HG02588 (cell line): ENCODE measurements around the gene SSH3.

ENCODE experiments used
- ATAC-seq: cut with Tn5 transposase; IDR thresholded peaks from one replicate; pipeline ENCODE4 v1.9.1; 2021; ENCODE audit warnings: mild to moderate bottlenecking, moderate library complexity; ENCODE audit not compliant: unreplicated experiment

The SSH3 gene

DNA sequence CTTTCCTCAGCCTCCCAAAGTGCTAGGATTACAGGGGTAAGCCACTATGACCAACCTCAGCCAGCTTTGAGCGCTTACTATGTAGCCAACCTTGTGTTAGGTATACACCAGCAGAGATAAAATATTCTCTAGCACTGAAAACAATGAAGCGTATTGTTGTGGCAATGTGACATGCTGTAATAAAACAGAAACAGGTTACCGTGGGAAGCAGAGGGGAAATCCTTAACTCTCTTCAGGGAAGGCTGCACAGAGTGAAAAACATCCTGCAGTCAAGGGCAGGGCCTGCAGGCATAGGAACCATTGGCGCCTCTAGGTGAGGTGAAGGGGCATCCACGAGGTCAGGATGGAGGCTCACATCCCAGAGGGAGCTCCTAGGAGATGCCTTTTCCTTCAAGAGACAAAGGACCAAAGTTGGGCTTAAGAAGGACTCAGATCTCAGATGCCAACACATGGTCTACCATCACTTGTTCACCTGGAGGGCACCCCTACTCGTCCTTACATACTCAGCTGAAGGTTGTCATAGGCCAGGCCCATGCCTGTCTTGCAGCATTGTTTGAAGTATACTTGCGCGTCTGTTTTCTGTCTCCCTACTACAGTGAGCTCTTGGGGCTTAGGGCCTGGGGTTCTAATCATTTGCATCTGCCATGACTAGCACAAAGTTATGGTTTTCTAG, 42.1 kb downstream of the SSH3 start:
- ATAC-seq, result no peak

DNA sequence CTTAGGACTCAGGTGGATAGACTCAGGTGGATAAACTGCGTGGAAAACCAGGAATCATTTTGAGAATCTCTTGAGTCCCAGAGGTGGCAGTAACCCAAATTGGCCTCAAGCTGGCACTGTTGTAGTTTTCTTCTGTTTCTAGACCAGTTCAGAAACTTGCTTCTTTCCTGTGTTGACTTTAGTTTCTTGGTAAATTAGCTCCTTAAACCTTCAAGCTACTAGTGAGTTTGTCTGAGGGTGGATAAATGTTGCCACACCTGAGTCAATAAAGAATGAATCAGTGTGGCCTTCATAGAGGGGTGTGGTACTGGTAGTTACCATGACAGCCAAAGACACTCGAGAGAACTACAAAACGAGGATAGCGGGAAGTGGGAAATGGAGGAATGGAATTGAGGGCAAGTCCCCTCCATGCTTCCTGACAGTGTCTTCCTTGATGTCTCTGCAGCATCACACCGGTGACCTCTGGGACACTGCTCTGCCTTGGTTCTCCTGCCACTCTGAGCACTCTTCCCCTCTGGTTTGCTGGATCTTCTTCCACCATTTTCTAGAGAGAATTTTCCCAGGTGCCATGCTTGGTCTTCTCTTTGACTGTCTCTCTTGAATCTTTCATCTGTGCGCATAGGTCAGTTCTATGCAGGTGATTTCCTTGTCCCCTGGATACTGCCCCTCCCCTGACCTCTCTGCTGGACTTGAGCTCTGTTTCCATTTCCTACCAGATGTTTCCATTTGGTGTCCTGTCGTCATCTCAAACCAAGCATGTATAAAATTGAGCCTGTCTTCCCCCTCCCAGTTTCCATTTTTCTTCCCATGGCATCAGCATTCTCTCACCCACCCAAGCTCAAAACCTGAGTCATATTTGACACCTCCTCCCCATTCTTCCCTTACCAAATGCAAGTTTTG, 42.8 kb downstream of the SSH3 start:
- no peak for ATAC-seq

DNA sequence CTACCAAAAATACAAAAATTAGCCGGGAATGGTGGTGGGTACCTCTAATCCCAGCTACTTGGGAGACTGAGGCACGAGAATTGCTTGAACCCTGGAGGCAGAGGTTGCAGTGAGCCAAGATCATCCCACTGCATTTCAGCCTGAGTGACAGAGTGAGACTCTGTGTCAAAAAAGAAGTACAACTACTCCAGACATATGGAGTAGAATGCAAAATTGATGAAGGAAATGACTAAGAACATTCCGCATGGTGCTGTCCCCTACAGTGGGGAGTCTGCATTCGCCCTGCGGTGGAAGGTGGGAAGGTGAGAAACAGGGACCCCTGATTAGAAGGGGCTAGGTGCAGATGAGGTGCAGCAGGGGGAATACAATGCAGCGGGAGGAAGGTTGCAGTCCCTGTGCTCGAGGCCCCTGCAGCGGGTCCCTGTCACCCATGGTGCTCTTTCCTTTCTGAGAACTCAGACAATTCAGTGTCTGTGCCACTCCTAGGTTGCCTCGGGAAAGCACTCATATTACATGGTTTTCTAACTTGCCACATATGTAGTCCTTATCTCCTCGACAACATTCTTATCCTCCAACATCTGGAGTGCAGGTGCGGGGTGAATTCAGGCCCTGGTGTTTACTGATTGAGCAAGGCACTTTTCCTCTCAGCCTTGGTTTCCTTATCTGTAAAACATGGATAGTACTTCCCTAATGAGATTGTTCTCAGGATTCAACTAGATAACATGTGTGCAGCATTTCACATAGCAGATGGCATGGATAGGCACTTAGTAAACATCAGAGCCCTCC, 44.8 kb downstream of the SSH3 start:
- ATAC-seq, result no peak

DNA sequence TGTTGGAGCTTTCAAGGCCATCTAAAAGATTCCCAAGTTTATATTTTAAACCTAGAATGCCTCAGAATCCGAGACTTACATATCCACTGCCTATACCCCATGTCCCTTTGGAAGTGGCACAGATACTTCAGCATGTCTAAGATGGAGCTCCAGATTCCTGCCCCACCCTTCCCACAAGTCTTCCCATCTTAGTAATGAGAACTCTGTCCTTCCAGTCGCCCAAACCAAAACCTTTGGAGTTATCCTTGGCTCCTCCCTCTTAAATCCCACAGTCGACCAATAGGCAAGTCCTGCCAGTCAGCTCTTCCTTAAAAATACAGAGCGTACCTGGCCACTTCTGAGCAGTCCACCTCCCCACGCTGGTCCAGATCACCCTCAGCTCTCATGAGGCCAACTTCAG, 45.7 kb downstream of the SSH3 start:
- ATAC-seq, result no peak

DNA sequence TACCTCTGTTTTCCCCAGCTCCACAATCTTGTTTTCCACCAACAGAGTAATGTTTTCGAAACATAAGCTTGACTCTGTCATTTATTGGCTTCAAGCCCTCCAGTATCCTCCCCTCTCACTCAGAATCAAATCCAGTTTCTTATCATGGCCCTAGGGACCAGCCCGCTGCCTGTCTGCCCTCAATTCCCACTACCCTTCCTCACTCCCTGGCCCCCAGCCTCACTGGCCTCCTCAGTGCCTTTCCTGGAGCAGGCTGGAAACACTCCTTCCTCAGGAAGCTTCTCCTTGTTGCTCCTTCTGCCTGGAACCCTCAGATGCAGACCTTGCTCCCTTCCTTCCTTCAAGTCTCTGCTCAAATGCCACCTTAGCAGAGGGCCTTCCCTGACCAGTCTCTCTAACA, 46.1 kb downstream of the SSH3 start:
- ATAC-seq, result no peak

DNA sequence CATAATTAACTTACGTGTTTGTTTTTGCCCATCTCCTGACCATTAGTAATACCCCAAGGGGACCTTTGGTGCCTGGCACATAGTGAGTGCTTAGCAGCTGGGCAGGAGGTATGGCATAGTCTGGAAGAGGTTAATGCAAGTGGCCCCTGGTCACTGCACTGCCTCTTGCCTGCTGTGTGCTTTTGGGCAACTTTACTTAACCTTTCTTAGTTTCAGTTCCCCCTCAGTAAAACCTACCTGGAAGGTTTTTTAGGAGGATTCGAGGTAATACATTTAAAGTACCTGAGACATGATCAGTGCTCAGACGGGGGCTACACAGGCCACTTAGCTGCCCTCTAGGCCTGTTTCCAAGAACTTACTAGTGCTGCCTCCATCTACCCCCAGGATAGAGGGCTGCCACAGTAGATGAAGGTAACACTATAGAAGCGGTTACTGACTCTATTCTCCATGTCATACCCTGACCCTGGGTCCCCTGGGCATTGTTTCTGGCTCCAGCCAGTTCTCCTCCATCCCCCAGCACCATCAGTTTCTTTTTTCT, 46.7 kb downstream of the SSH3 start:
- ATAC-seq, result no peak

DNA sequence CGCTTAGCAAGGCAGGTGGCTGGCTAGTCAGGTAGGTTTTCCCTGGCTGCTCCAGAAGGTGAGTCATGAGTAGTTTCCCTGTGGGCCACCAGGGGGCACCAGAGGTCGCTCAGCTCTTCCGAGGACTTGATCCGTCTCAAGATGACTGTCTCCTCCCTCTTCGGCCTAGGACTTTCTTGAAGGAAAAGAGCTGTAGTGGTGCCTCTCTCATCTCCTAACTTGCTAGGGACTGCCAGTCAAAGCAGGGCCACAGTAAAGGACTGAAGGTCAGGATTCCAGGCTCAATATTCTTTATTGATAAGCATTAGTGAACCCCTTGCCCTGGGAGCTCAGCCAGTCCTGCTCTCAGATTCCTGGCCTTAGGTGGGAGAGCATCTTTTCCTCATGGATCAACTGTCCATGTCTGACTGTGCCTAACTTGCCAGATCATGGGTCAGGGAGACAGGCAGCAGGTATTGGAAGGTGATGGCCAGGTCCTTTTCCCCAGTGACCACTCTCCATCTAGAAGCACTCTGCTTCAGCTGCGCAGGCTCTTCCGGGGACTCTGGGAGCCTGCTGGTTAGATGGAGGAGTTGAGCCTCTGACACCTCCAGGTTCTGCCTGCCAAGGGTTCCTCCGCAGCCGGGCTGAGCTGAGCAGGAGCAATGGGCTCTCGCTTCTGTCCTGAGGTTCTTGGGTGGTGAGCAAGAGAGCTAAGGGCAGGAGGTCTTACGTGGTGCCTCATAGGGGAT, 48.1 kb downstream of the SSH3 start:
- no peak for ATAC-seq

DNA sequence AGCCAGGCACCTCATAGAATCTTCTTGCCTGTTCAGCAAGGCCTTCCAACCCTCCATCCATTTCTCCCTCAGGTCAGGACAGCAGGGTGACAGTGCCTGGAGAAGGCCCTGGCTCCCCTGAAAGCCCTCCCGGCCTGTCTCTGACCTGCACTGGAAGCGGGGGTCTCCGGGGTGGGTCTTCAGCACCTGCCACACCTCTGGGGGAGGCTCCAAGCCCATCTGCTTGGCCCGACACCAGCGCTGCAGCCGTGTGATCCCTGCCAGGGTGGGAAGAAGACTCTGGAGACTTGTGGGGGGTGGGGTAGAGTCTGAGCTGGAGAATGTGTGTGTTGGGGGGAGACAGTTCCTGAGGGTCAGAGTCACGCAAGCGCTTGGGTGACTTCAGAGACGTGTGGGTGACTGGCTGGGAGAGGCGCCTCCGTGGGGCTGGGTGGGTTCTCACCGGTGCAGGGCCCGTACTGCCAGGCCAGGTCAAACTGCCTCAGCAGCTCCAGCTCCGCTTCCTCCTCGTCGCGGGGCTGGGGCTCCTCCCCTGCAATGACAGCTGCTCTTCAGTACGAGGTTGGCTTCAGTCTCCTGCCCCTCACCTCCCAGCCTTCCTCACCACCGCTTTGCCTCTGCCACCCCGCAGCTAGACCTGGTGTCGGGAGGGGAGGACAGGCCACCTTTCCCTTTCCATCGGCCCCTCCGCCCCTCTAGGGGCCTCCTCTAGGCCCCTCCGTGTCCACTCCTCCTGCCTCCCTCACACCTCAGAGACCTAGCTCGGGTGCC, 49.4 kb downstream of the SSH3 start:
- peak; percentile 8 for ATAC-seq

DNA sequence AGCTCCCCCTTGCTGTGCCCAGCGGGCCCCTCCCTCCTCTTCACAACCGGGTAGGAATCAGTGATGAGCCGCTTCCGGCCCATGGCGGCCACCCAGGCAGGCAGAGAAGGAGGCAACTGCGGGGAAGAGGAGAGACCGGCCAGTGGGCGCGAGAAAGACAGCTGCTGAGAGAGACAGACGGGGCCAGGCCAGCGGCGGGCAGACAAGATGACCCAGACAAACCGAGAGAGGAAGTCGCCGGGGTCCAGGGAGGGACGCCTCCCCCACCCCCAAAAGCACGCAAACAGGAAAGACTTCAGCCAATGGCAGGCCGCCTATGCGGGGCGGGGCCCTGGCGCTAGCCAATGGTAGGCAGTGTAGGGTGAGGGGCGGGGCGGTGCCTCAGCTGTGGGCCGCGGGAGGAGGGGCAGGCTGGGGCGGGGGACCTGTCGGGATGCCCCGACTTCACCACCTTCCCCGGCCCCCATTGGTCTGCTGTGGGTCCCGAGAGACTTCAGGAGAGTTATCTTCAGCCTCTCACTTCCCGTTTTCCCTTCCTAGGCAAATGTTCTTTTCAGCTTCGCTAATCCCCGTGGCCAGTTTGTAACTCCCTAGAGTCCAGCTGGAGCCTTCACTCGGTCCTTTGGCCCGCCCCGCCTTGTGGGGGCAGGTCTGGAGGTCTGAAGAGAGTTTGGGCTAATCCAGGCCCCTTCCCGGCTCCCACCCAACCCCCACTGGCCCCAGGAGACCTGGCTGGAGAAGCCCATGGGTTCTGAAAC, 50.2 kb downstream of the SSH3 start, which contains the start of gene POLD4:
POLD4 (minus strand) TSS at position 230 of the 758 bp plus-strand sequence; CDS start at position 83, 147 bp downstream.
- ATAC-seq, result peak; percentile 76

DNA sequence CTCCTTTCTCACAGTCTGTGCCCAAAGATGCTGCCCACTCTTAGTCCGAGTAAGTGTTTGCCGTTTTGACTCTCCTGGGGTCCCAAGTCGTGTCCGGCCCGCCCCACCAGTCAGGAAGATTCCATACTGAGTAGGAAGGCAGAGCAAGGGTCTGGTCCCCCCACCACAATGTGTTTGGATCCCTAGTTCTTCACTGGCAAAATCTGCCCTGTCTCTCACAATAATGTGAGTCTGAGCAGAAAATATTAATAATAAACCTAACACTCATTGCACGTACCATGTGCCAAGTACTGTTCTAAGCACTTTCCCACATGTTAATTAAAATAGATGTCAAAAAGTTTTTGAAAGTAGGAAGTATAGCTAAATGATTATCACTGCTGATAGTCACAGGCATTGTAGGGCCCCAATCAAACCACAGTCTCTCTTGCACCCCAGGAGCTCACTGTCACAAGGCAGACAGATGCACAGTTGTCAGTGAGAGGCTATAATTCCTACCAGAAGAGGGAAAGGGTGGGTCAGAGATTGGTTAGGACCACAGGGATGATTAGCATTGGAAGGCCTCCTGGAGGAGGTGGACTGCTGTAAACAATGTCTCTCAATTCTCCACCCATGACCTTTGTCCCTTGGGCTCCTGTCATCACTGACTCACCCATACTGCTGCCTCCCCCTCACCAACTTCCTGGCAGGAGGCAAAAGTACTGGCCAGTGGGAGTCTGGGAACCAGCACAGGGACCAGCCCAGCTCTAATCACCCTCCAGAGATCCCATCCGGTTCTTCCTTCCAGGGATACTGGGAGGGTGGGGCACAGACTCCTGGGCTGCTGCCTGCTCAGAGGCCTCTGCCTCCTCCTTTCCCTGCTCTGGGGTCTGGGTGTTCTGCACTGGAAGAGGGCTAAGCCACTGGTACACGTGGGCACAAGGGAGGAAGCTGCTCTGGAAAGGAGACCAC, 51.0 kb downstream of the SSH3 start:
- ATAC-seq, result no peak

DNA sequence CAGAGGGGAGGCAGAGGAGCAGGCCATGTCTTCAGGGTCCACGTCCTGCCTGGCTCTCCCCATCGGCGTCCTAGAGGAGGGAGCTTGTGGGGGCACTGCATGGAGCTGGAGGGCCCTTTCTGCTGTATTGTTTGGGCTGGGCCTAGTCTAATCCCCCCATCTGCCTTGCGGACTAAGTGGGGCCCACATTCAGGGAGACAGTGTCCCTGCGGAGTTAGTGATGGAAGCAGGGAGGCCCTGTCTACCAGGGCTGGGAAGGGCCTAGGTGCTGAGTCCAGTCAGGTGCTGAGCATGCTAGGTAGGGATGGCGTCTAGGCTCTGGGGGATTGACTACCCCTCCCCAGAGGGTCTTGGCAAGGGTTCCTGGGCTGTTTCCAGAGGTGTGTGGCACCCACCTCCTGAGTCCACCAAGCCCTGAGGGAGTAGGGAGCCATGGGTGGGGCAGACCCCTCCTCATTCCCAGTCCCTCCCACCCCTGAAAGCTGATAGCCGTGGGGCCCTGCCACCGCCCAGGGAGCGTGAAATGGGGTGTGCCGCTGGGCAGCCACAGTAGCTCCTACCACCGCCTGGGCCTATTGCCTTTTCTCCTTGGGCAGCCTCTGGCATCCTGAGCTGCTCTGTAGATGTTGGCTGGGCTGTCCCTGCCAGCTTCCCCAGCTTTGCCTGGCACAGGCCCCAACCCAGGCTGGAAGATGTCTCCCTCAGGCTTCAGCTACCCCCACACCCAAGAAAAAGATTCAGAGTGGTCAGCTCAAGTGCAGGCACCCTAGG, 51.9 kb downstream of the SSH3 start:
- no peak for ATAC-seq

DNA sequence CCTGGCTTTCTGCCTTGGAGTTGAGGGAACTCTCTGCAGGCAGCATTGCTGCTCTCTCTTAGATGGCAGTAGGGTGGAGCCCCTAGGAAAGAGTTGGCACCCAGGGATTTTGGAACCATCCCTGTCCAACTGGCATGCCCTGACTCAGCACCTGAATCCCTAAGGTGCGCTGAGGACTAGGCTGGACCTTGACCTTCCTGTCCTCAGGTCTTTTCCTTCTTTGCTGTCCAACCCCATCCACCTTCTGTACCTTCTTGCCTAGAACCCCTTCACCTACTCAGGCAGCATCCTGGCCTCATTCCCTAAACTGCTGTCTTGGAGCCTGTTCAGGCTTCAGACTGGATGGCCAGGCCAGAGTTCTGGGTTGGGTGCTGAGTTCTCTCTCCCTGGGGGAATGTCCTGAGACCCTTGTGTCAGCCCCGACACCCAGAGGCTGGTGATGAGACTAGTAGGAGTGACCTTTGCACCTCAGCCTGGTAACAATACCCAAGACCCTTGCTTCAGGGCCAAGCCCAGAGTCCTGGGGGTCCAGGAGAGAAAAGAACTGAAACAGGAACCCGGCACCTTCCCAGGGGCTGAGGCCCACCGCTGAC, 52.6 kb downstream of the SSH3 start:
- no peak for ATAC-seq

DNA sequence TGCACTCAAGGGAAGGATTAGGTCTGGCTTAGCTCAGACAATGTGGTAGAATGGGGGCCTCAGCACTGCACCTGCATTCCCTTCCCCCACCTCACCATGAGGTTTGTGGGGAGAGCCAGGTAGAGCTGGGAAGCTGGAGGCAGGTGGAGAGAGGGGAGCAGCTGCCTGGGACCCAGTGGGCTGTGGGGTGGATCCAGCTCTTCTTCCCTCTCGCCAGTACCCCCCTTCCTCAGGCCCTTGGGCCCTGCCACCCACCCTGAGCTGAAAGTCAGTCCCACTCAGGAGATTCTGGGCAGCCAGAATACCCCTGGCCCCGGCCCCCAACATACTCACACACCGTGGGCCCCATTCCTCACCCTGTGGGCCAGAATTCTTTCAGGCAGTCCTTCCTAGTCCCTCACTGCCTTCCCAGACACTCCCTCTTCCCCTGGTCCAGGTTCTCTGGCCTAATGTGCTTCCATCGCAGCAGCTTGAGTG, 53.1 kb downstream of the SSH3 start:
- ATAC-seq, result no peak

DNA sequence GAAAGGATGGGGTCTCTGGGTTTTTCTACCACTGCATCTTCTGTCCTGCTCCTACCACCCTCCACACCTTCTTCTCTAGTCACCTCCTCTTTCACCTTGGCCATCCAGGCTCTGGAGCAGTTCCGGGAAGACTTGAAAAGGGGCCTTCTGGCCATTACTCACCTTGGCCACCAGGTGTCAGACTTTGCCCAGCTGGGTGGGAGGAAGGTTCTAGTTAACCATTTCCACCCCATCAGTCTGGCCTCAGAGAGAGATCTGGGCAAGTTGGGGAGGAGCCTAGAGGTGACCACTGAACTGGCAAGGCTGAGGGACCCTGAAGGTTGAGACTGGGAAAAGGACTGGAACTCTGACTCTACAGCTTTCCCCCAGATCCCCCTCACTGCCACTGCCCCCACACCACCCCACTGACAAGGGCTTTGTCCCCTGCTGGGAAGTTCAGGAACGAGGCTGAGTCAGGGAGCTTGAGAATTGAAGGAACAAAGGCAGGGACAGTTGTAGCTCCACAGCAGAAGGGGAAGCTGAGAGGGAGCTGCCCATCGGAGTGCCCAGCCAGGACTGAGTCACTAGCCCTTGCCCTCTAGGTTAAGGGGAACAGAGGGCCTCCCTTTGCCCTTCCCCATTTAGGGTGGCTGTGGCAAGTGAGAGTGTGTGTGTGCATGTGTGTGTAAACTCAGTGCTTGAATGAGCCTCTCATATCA, 53.7 kb downstream of the SSH3 start:
- no peak for ATAC-seq

DNA sequence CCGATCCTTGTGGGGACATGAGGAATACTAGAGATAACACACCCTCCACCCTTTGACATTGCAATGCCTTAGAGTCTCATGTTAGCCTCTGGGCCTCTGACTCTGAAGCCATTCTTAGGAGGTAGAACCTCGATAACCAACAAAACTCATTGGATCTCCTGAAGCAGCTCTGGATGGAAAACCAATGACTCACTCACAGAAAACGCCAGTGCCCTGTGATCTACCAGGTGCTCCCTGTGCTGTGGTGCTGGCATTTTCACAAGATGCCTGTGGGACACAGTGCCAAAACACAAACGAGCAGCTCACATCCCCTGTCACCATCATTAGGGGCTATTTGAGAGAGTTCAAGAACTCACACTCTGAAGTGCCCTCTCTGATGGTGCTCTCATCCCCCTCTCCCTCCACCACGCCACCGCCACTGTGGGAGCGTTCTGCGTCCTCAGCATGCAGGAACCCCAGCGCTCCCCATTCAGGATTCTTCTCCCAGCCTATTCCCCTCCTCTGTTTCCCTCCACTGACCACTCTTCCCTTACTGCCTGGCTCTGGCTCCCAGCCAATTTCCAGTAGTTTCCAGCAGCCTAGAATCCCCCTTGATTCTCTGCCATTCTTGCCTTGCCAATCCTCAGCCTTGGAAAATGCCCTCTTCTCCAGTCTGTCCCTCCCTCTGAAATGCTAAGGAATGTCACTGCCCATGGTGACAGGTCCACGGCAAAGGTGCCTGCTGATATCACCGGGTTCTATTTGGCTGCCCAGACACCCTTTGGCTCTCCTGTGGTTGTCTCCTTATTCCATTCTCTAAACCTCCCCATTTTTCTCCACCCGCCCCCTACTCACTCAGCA, 54.7 kb downstream of the SSH3 start:
- no peak for ATAC-seq
